Measurements from ENCODE around the gene CETP. TPM values are rescaled to one million over a fixed set of nuclear protein-coding genes. Genes with fewer than 3 reads are reported as not detected.

CETP gene
- total and polyA plus RNA-seq, 12 donors: 0.15 to 2.1 (median 0.31) TPM; not detected in 3

GRCh38 chr16:56919099-56919800 lies 42.5 kb upstream of the CETP start:
- no peak overlapping the region for H3K27ac ChIP-seq
- no peak for ATAC-seq
- no peaks in the 10 kb centered on the region for H3K27me3 ChIP-seq
- no peaks in the 10 kb centered on the region for H3K9me3 ChIP-seq
- 87 to 90% methylated on average over 11 of the region's 11 CpGs for WGBS, 2 donors
- peaks cover 0 to 39% (median 28%) of the 10 kb centered on the region in 9 donors for H3K4me1 ChIP-seq
- H3K36me3 ChIP-seq: no peaks in the 10 kb centered on the region
- no peak overlapping the region for H3K4me3 ChIP-seq
- intact Hi-C loops (cut with DNase I): loop anchor here in 1 of 10 donors (5.0 kb wide), 1 partner anchor 47 kb away; no protein-coding TSS in a partner anchor
- TF ChIP-seq, protein P1, sequence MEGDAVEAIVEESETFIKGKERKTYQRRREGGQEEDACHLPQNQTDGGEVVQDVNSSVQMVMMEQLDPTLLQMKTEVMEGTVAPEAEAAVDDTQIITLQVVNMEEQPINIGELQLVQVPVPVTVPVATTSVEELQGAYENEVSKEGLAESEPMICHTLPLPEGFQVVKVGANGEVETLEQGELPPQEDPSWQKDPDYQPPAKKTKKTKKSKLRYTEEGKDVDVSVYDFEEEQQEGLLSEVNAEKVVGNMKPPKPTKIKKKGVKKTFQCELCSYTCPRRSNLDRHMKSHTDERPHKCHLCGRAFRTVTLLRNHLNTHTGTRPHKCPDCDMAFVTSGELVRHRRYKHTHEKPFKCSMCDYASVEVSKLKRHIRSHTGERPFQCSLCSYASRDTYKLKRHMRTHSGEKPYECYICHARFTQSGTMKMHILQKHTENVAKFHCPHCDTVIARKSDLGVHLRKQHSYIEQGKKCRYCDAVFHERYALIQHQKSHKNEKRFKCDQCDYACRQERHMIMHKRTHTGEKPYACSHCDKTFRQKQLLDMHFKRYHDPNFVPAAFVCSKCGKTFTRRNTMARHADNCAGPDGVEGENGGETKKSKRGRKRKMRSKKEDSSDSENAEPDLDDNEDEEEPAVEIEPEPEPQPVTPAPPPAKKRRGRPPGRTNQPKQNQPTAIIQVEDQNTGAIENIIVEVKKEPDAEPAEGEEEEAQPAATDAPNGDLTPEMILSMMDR (IDR thresholded peaks at IDR 0.05): no peak
- no peak for DNase-seq

DNA sequence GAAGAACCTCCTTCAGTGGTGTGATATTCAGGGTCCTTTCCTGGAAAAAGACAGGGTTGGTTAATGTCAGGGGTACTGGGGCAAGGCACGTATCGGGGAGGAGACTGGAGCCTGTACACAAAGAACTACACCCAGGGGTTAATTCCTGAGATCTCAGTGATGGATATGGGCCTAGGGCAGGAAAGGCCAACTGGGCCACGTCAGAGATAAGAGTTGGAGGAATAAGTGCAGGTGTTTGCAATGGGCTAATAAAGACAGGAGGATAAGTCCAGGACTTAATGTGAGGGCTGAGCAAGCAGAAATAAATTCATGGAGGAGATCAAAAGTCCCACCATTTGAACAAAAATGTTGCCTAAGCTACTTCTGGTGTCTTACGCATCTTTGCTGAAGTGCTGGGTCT lies 40.2 kb upstream of the CETP start:
- no peak overlapping the region for H3K4me3 ChIP-seq
- TF ChIP-seq, protein P1 (IDR thresholded peaks at IDR 0.05): no peak
- no peak overlapping the region for H3K27ac ChIP-seq
- ATAC-seq: no peak
- H3K36me3 ChIP-seq: no peaks in the 10 kb centered on the region
- DNase-seq: no peak
- intact Hi-C loops (cut with DNase I): no loop called here
- H3K4me1 ChIP-seq: peaks cover 0 to 21% (median 14%) of the 10 kb centered on the region in 9 donors
- H3K27me3 ChIP-seq: no peaks in the 10 kb centered on the region
- H3K9me3 ChIP-seq: no peaks in the 10 kb centered on the region
- 74 to 76% methylated on average over 4 of the region's 4 CpGs for WGBS, 2 donors

DNA sequence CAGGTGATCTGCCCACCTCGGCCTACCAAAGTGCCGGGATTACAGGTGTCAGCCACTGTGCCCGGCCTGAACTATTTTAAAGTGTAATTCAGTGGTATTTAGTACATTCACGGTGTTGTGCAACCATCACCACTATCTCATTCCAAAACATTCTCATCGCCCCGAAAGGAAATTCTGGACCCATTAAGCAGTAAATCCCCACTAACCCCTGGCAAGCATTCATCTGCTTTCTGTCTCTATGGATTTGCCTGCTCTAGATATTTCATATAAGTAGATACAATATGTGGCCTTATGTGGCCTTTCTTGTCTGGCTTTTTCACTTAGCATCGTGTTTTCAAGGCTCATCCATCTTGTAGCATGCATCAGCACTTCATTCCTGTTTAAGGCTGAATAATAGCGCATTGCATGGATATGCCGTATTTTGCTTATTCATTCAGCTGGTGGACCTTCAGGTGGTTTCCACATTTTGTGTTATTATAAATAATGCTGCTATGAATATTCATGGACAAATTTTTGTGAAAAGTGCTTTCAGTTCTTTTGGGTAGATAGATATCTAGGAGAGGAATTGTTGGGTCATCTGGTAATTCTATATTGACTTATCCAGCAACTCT lies 38.2 kb upstream of the CETP start:
- Histone ChIP-seq H3K4me1 (peaks cover 0 to 1% (median 0%) of the 10 kb centered on the region in 9 donors), H3K4me3 (no peak overlapping the region), H3K36me3 (no peaks in the 10 kb centered on the region), H3K27me3 (no peaks in the 10 kb centered on the region), H3K9me3 (no peaks in the 10 kb centered on the region), H3K27ac (no peak overlapping the region)
- intact Hi-C loops (cut with DNase I): no loop called here
- DNase-seq: no peak
- no peak for ATAC-seq
- 93 to 94% methylated on average over 9 of the region's 9 CpGs for WGBS, 2 donors
- TF ChIP-seq, protein P1 (IDR thresholded peaks at IDR 0.05): no peak

DNA sequence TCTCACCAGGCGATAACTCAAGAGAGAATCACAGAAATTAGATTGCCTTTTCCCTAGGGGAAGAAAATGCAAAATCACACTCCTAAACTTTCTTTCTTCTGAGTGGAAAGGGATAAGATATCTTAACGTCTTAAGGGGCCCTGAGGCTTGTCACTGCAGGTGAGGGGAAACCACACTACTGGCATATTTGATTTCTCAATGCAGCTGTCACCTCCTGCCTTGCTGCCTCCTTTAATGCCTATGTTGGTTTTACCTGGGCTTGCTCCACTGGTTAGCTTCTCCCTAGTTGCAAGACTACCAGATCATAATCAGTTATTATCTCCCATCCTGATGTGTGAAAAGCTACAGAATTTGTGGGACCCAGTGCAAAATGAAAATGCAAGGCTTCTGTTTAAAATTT lies 34.3 kb upstream of the CETP start:
- peaks cover 0 to 10% (median 9%) of the 10 kb centered on the region in 9 donors for H3K4me1 ChIP-seq
- ATAC-seq (no peak), DNase-seq (no peak)
- intact Hi-C loops (cut with DNase I): no loop called here
- H3K36me3 ChIP-seq: no peaks in the 10 kb centered on the region
- no peak overlapping the region for H3K4me3 ChIP-seq
- WGBS, 2 donors: 50 to 72% methylated on average over 2 of the region's 2 CpGs
- H3K9me3 ChIP-seq: no peaks in the 10 kb centered on the region
- H3K27me3 ChIP-seq: no peaks in the 10 kb centered on the region
- TF ChIP-seq, protein P1 (IDR thresholded peaks at IDR 0.05): no peak
- H3K27ac ChIP-seq: no peak overlapping the region
